ENCODE measurements around the gene SDE2.

- TF ChIP-seq CTCF (IDR thresholded peaks at IDR 0.05) (no peak), POLR2AphosphoS5 (IDR thresholded peaks at IDR 0.05; ENCODE audit: low read depth, low read length) (no peak), REST (IDR thresholded peaks at IDR 0.05; ENCODE audit: insufficient read depth in 1 of 2, low read depth in 2 of 2, low read length in 1 of 2) (no peak)
These were observed 44.4 kb downstream of the SDE2 start for GRCh38 chr1:225954753-225955152.
